PC-3 (cell line): ENCODE data around the gene SPRED2. TPM values are rescaled to one million over a fixed set of nuclear protein-coding genes. Genes with fewer than 3 reads are reported as not detected.

ENCODE experiments used
- ATAC-seq: fragments of 200-7000 bp; cut with Tn5 transposase; 2 replicates; pipeline ENCODE4 v1.9.1; 2020; ENCODE audit warnings: mild to moderate bottlenecking, moderate library complexity
- BruUV-seq: library from RNA; stranded (reverse); fragments of 400-500 nt; replicated peaks from 2 replicates; lab custom pipeline; 2021; lab: Mats Ljungman, UMichigan
- CTCF ChIA-PET: fragments of 300-600 bp; sonication (Branson Sonifier 250); formaldehyde crosslinking; loops from one replicate; lab custom pipeline; 2022; ENCODE audit warnings: antibody characterized with exemption; lab: Charles Lee
- POLR2A ChIA-PET: fragments of 300-600 bp; sonication (Branson Sonifier 250); formaldehyde crosslinking; loops from one replicate; lab custom pipeline; 2022; ENCODE audit warnings: antibody characterized with exemption; ENCODE audit not compliant: unreplicated experiment; lab: Charles Lee
- DNase-seq: peaks from one replicate; pipeline ENCODE4 v3.0.0-alpha.2; 2015
- H2AFZ ChIP-seq: fragments of 300-600 bp; sonication (generic); 2 replicates; pipeline ENCODE4 v1.6.0; 2016; ENCODE audit warnings: antibody characterized with exemption, low read length
- H3F3A ChIP-seq: fragments of 300-600 bp; sonication (generic); one replicate; pipeline ENCODE4 v1.6.0; 2017; ENCODE audit warnings: antibody characterized with exemption, low read length, control low read depth, mild to moderate bottlenecking; ENCODE audit not compliant: unreplicated experiment
- H3K27ac ChIP-seq: fragments of 300-600 bp; sonication (generic); 2 replicates; pipeline ENCODE4 v1.5.1; 2016; ENCODE audit warnings: mild to moderate bottlenecking, low read length
- H3K27me3 ChIP-seq: fragments of 300-600 bp; sonication (generic); 2 replicates; pipeline ENCODE4 v1.6.1; 2016; ENCODE audit warnings: low read length, mixed read lengths
- H3K36me3 ChIP-seq: fragments of 300-600 bp; sonication (generic); 2 replicates; pipeline ENCODE4 v1.6.1; 2016; ENCODE audit warnings: low read depth, mixed run types, low read length, mixed read lengths
- H3K4me1 ChIP-seq: fragments of 300-600 bp; sonication (generic); 2 replicates; pipeline ENCODE4 v1.5.1; 2016; ENCODE audit warnings: low read length; ENCODE audit not compliant: insufficient read depth
- H3K4me2 ChIP-seq: fragments of 300-600 bp; sonication (generic); 2 replicates; pipeline ENCODE4 v1.6.0; 2016; ENCODE audit warnings: low read length
- H3K4me3 ChIP-seq: fragments of 300-600 bp; sonication (generic); 2 replicates; pipeline ENCODE4 v1.5.1; 2016; ENCODE audit warnings: mild to moderate bottlenecking, low read length, mixed read lengths
- H3K79me2 ChIP-seq: fragments of 300-600 bp; sonication (generic); 2 replicates; pipeline ENCODE4 v1.6.1; 2017; ENCODE audit warnings: low read length, mixed read lengths
- H3K9ac ChIP-seq: fragments of 300-600 bp; sonication (generic); 2 replicates; pipeline ENCODE4 v1.6.0; 2016; ENCODE audit warnings: mild to moderate bottlenecking, low read length
- H3K9me2 ChIP-seq: fragments of 300-600 bp; sonication (generic); replicated peaks from 2 replicates; pipeline ENCODE4 v1.6.1; 2016; ENCODE audit warnings: mixed run types, low read length, mixed read lengths
- H3K9me3 ChIP-seq: fragments of 300-600 bp; sonication (generic); 2 replicates; pipeline ENCODE4 v1.6.1; 2016; ENCODE audit warnings: low read length, mixed read lengths
- H4K20me1 ChIP-seq: fragments of 300-600 bp; sonication (generic); 2 replicates; pipeline ENCODE4 v1.6.1; 2016; ENCODE audit warnings: low read length, mixed read lengths
- CTCF ChIP-seq: fragments of 300-600 bp; sonication (generic); conservative IDR thresholded peaks from 2 replicates; pipeline ENCODE4 v1.5.1; 2017; ENCODE audit warnings: antibody characterized with exemption, low read depth, mild to moderate bottlenecking, low read length
- EZH2 ChIP-seq: fragments of 300-600 bp; sonication (generic); IDR thresholded peaks from one replicate; pipeline ENCODE4 v1.6.1; 2017; ENCODE audit warnings: antibody characterized with exemption, mild to moderate bottlenecking, low read length; ENCODE audit not compliant: unreplicated experiment
- EZH2phosphoT487 ChIP-seq: fragments of 300-600 bp; sonication (generic); IDR thresholded peaks from 2 replicates; pipeline ENCODE4 v1.6.1; 2018; ENCODE audit warnings: mild to moderate bottlenecking, antibody characterized with exemption, low read length, borderline replicate concordance
- intact Hi-C: fragments of 100-400 bp; cut with micrococcal nuclease; formaldehyde crosslinking; loops from 2 replicates; pipeline ENCODE4 v1.9.0; 2023
- total RNA-seq: library from RNA; depleted of rRNA; stranded (reverse); fragments of >200 nt; gene quantifications from 2 replicates; pipeline ENCODE4 v1.2.3, GENCODE V29; 2014

The SPRED2 gene
- total RNA-seq, 1 experiment from 2014 or later = 16.2 TPM

GRCh38 chr2:65309699-65310098 lies 122.7 kb downstream of the SPRED2 start:
- no TSS peak for BruUV-seq
- H3K27me3 ChIP-seq = no peaks in the 10 kb centered on the region
- no peak overlapping the region for H3K9ac ChIP-seq
- no peak overlapping the region for H2AFZ ChIP-seq
- H3K79me2 ChIP-seq = no peaks in the 10 kb centered on the region
- H3K9me2 ChIP-seq = no peaks in the 10 kb centered on the region
- intact Hi-C loops = loop anchor here (10.0 kb wide), 1 partner anchor 55 kb away; no protein-coding TSS in a partner anchor
- no peak overlapping the region for H3K4me3 ChIP-seq
- ChIA-PET POLR2A (interaction anchor here (0.6 kb wide), 1 partner anchor 58 kb away, joined by 4 read pairs; no protein-coding TSS in a partner anchor), CTCF (interaction anchor here (0.5 to 0.6 kb wide), 2 partner anchors 44 to 58 kb away, joined by 3 read pairs; no protein-coding TSS in a partner anchor)
- peak overlapping the region; percentile 50 for H3K27ac ChIP-seq
- no peaks in the 10 kb centered on the region for H3F3A ChIP-seq
- H3K36me3 ChIP-seq = peaks cover 34% of the 10 kb centered on the region
- peaks cover 20% of the 10 kb centered on the region for H3K4me1 ChIP-seq
- H3K4me2 ChIP-seq = no peak overlapping the region
- ATAC-seq = peak; percentile 78
- TF ChIP-seq EZH2phosphoT487 (no peak), CTCF (0 out of 2 replicates have a peak, but pooled peaks have one; percentile 28)
- H4K20me1 ChIP-seq = no peaks in the 10 kb centered on the region
- peak; percentile 74 for DNase-seq
- no peaks in the 10 kb centered on the region for H3K9me3 ChIP-seq

- Histone ChIP-seq H3K27ac (no peak overlapping the region), H3K9ac (no peak overlapping the region), H3K79me2 (no peaks in the 10 kb centered on the region), H3K36me3 (peaks cover 9% of the 10 kb centered on the region), H4K20me1 (no peaks in the 10 kb centered on the region), H3K9me2 (no peaks in the 10 kb centered on the region), H3K4me3 (no peak overlapping the region), H2AFZ (no peak overlapping the region), H3K4me2 (no peak overlapping the region), H3F3A (no peaks in the 10 kb centered on the region), H3K27me3 (no peaks in the 10 kb centered on the region), H3K4me1 (peaks cover 36% of the 10 kb centered on the region), H3K9me3 (no peaks in the 10 kb centered on the region)
- no TSS peak for BruUV-seq
- TF ChIP-seq EZH2phosphoT487 (no peak), EZH2 (no peak), CTCF (no peak)
- CTCF ChIA-PET = no interaction called here
- intact Hi-C loops = loop anchor here (10.0 kb wide), 1 partner anchor 59 kb away; no protein-coding TSS in a partner anchor
- no peak for ATAC-seq
- POLR2A ChIA-PET = interaction anchor here (0.6 kb wide), 1 partner anchor 102 kb away, joined by 5 read pairs; no protein-coding TSS in a partner anchor
- no peak for DNase-seq
Measured at GRCh38 chr2:65305934-65306333, 126.5 kb downstream of the SPRED2 start.
